GM12892 (cell line): ENCODE data around the gene KRTAP12-1.
"Not testable (repeated sequence)": the region's sequence is repeated elsewhere in the genome, so short reads cannot be mapped to it uniquely, and the experiment has no call there.

Source experiments
- POLR2A ChIP-seq: IDR thresholded peaks from 2 replicates; pipeline ENCODE4 v1.6.1; 2011; ENCODE audit warnings: low read depth, low read length, control low read depth
- POLR2AphosphoS5 ChIP-seq: IDR thresholded peaks from 2 replicates; pipeline ENCODE4 v1.6.1; 2011; ENCODE audit warnings: low read depth, low read length, control low read depth

GRCh38 chr21:44661567-44661966 lies 20.4 kb downstream of the KRTAP12-1 start:
- TF ChIP-seq POLR2A, POLR2AphosphoS5: not testable (repeated sequence)
